Stimulated activated memory B cell treated with anti-CD40 and anti-IgM and Interleukin-4, amounts not matched to agents 10 μg/mL and 1 μg/mL and 100 μg/mL, for 72 hours (primary cell): ENCODE measurements around the gene MRPL48.
"Not testable (repeated sequence)": the region's sequence is repeated elsewhere in the genome, so short reads cannot be mapped to it uniquely, and the experiment has no call there.

ENCODE experiments used
- ATAC-seq: fragments of 150-1000 bp; cut with Tn5 transposase; 2 replicates; pipeline ENCODE4 v1.10.0; 2021
- H3K27ac Mint-ChIP-seq: one replicate; pipeline ENCODE4 v1.8.0; 2022; ENCODE audit warnings: mild to moderate bottlenecking, mixed read lengths
- H3K27me3 Mint-ChIP-seq: one replicate; pipeline ENCODE4 v1.8.0; 2022; ENCODE audit warnings: mixed read lengths
- H3K36me3 Mint-ChIP-seq: one replicate; pipeline ENCODE4 v1.8.0; 2022; ENCODE audit warnings: mixed read lengths
- H3K4me1 Mint-ChIP-seq: one replicate; pipeline ENCODE4 v1.8.0; 2022; ENCODE audit warnings: mixed read lengths
- H3K4me3 Mint-ChIP-seq: one replicate; pipeline ENCODE4 v1.8.0; 2022; ENCODE audit warnings: mild to moderate bottlenecking, moderate library complexity, mixed read lengths
- H3K9me3 Mint-ChIP-seq: one replicate; pipeline ENCODE4 v1.8.0; 2022; ENCODE audit warnings: mixed read lengths

Gene MRPL48

GRCh38 chr11:73880449-73880848, 92.8 kb downstream of the MRPL48 start:
- not testable (repeated sequence) for H3K27me3 Mint-ChIP-seq, ATAC-seq, H3K9me3 Mint-ChIP-seq, H3K4me3 Mint-ChIP-seq, H3K27ac Mint-ChIP-seq
- peaks cover 15% of the 10 kb centered on the region for H3K36me3 Mint-ChIP-seq
- peaks cover 13% of the 10 kb centered on the region for H3K4me1 Mint-ChIP-seq

GRCh38 chr11:73883856-73884255, 96.2 kb downstream of the MRPL48 start:
- H3K9me3 Mint-ChIP-seq = no peaks in the 10 kb centered on the region
- H3K27me3 Mint-ChIP-seq = no peaks in the 10 kb centered on the region
- H3K4me3 Mint-ChIP-seq = no peak overlapping the region
- peaks cover 24% of the 10 kb centered on the region for H3K36me3 Mint-ChIP-seq
- H3K27ac Mint-ChIP-seq = no peak overlapping the region
- ATAC-seq = no peak
- H3K4me1 Mint-ChIP-seq = peaks cover 5% of the 10 kb centered on the region

GRCh38 chr11:73888244-73888643, 100.6 kb downstream of the MRPL48 start:
- H3K27ac Mint-ChIP-seq = no peak overlapping the region
- H3K4me1 Mint-ChIP-seq = peaks cover 5% of the 10 kb centered on the region
- no peaks in the 10 kb centered on the region for H3K27me3 Mint-ChIP-seq
- no peak overlapping the region for H3K4me3 Mint-ChIP-seq
- peaks cover 40% of the 10 kb centered on the region for H3K36me3 Mint-ChIP-seq
- no peak for ATAC-seq
- H3K9me3 Mint-ChIP-seq = no peaks in the 10 kb centered on the region

GRCh38 chr11:73889019-73889418, 101.3 kb downstream of the MRPL48 start:
- H3K27ac Mint-ChIP-seq = no peak overlapping the region
- H3K9me3 Mint-ChIP-seq = no peaks in the 10 kb centered on the region
- no peaks in the 10 kb centered on the region for H3K27me3 Mint-ChIP-seq
- no peak overlapping the region for H3K4me3 Mint-ChIP-seq
- peaks cover 5% of the 10 kb centered on the region for H3K4me1 Mint-ChIP-seq
- ATAC-seq = no peak
- peaks cover 32% of the 10 kb centered on the region for H3K36me3 Mint-ChIP-seq

DNA sequence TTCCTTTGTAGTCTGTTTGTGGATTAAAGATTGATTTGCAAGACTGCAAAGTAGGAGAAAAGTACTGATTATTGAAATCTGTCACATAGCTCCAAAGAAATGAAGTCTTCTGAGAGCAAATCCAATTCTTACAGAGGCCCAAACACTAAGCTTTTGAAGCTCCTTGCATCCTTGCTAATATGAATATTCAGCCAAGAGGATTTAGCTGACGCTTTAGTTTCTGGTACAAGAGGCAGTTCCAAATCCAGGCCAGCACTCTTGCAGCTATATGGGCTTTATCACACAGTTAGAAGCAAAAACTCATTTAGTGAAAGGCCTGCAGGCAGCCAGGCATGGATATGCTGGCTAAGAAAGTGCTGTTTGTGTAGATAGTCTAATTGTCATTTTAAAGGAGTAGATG, 101.9 kb downstream of the MRPL48 start:
- no peak for ATAC-seq
- peaks cover 5% of the 10 kb centered on the region for H3K4me1 Mint-ChIP-seq
- H3K4me3 Mint-ChIP-seq = no peak overlapping the region
- H3K36me3 Mint-ChIP-seq = peaks cover 32% of the 10 kb centered on the region
- no peaks in the 10 kb centered on the region for H3K9me3 Mint-ChIP-seq
- no peak overlapping the region for H3K27ac Mint-ChIP-seq
- no peaks in the 10 kb centered on the region for H3K27me3 Mint-ChIP-seq

DNA sequence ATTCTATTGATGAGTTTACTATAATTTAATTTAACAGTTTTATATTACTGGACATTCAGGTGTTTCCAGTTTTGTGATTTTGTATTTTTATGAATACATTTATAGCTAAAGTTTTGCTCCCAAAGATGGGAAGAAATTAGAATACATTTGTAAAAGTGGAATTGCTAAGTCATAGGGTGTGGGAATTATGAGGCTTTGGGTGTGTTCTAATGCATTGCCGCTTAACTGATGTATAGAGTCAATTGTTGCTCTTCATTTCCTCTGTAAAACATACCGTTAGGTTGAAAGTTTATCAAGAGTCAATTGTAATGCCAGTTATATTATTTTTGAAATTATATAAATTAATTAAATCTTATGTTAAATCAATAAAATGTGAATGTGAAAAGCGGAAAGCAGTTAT, 105.4 kb downstream of the MRPL48 start:
- Mint-ChIP-seq H3K36me3 (peaks cover 27% of the 10 kb centered on the region), H3K9me3 (no peaks in the 10 kb centered on the region), H3K4me3 (no peak overlapping the region), H3K4me1 (no peaks in the 10 kb centered on the region), H3K27ac (no peak overlapping the region), H3K27me3 (no peaks in the 10 kb centered on the region)
- ATAC-seq = no peak

DNA sequence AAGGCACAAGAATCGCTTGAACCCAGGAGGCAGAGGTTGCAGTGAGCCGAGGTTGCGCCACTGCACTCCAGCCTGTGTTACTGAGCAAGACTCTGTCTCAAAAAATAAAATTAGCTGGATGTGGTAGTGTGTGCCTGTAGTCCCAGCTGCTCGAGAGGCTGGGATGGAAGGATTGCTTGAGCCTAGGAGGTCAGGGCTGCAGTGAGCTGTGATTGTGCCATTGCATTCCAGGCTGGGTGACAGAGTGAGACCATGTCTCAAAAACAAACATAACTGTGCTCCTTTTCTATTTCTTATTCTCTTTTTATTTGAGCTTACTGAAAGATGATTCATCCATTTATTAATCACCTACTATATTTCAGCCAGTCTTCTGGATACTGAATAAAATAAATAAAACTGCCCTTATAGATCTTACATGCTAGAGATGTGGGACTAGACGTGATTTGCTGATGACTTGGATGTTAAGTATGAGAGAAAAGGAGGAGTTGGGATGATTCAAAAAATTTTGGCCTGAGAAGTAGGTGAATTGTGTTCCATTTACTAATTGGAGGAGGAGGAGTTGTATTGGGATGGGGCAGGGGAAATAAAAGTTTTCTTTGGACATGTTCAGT, 107.2 kb downstream of the MRPL48 start:
- H3K9me3 Mint-ChIP-seq = no peaks in the 10 kb centered on the region
- peaks cover 31% of the 10 kb centered on the region for H3K36me3 Mint-ChIP-seq
- no peak overlapping the region for H3K27ac Mint-ChIP-seq
- no peak for ATAC-seq
- no peaks in the 10 kb centered on the region for H3K4me1 Mint-ChIP-seq
- no peak overlapping the region for H3K4me3 Mint-ChIP-seq
- H3K27me3 Mint-ChIP-seq = no peaks in the 10 kb centered on the region

DNA sequence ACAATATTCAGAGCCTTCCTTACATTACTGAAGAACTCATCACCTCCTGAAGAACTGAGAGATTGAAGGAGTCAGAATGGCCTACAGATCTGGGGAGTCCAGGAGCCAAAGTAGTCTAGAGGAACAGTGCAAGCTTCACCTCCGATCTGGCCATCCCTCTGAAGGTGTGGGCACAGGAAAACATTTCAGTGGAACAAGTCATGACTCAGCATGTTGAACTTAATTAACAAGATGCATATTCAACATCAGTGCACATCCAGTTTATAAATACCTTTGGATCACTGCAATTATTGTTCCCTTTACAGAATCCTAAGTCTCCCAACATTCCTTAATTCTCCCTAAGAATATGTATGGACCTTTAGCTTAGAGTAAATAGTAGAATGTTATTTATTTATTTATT, 114.6 kb downstream of the MRPL48 start:
- Mint-ChIP-seq H3K36me3 (peaks cover 40% of the 10 kb centered on the region), H3K27ac (no peak overlapping the region), H3K4me3 (no peak overlapping the region), H3K27me3 (no peaks in the 10 kb centered on the region), H3K9me3 (no peaks in the 10 kb centered on the region), H3K4me1 (no peaks in the 10 kb centered on the region)
- no peak for ATAC-seq

- no peaks in the 10 kb centered on the region for H3K27me3 Mint-ChIP-seq
- H3K27ac Mint-ChIP-seq = no peak overlapping the region
- H3K9me3 Mint-ChIP-seq = no peaks in the 10 kb centered on the region
- no peaks in the 10 kb centered on the region for H3K4me1 Mint-ChIP-seq
- H3K36me3 Mint-ChIP-seq = peaks cover 50% of the 10 kb centered on the region
- no peak for ATAC-seq
- H3K4me3 Mint-ChIP-seq = no peak overlapping the region
Measured at GRCh38 chr11:73907191-73907590, 119.5 kb downstream of the MRPL48 start.

DNA sequence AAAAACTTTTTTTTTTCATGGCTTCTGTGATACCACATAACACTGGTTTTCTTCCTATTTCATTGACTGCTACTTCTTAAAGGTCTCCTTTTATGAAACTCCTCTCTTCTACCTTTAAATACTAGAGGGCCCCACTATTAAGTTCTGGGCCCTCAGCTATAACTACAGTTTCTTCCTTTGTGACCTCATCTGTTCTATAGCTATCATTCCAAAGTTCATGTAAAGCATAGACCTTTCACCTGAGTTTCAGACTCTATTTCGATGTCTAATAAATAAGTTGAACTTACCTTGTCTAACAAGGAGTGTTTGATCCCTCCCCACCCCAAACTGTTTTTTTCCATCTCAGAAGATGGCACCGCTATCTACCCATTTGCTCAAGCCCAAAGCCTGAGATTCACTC, 124.4 kb downstream of the MRPL48 start:
- no peaks in the 10 kb centered on the region for H3K4me1 Mint-ChIP-seq

GRCh38 chr11:73913472-73913871, 125.8 kb downstream of the MRPL48 start:
- H3K4me3 Mint-ChIP-seq = no peak overlapping the region
- ATAC-seq = no peak
- H3K4me1 Mint-ChIP-seq = no peaks in the 10 kb centered on the region
- H3K9me3 Mint-ChIP-seq = no peaks in the 10 kb centered on the region
- H3K36me3 Mint-ChIP-seq = peaks cover 68% of the 10 kb centered on the region
- H3K27ac Mint-ChIP-seq = no peak overlapping the region
- no peaks in the 10 kb centered on the region for H3K27me3 Mint-ChIP-seq

More for the DNA sequence above, 124.4 kb downstream of the MRPL48 start:
- Mint-ChIP-seq H3K27ac (no peak overlapping the region), H3K9me3 (no peaks in the 10 kb centered on the region), H3K27me3 (no peaks in the 10 kb centered on the region), H3K4me3 (no peak overlapping the region), H3K36me3 (peaks cover 65% of the 10 kb centered on the region)
- no peak for ATAC-seq

DNA sequence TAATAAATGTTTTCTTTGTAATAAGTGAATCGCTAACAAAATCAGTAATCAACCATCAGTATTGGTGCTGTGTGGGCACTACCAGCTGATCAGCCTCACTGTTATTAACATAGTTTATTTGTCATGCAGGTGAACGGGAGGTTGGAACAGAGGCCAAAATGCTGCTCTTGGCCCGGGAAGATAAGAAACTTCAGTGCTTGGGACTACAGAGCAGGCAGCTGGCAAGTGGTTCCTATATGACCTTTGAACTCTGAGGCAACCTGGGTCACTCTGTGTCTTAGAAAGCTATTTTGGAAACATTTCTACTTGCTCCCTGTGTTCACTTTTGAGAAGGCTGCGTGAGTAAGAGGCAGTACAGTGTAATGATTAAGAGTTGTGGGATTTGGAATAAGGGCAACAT, 126.6 kb downstream of the MRPL48 start:
- H3K27ac Mint-ChIP-seq = no peak overlapping the region
- no peaks in the 10 kb centered on the region for H3K4me1 Mint-ChIP-seq
- H3K4me3 Mint-ChIP-seq = no peak overlapping the region
- H3K27me3 Mint-ChIP-seq = no peaks in the 10 kb centered on the region
- no peaks in the 10 kb centered on the region for H3K9me3 Mint-ChIP-seq
- ATAC-seq = no peak
- peaks cover 74% of the 10 kb centered on the region for H3K36me3 Mint-ChIP-seq
